ENCODE data around the gene DCANP1. TPM values are rescaled to one million over a fixed set of nuclear protein-coding genes. Genes with fewer than 3 reads are reported as not detected.

The DCANP1 gene
- total and polyA plus RNA-seq, 9 of the 15 experiments (the other 6 are each of a cell fraction or from before 2014, with no cell fraction given): not detected

DNA sequence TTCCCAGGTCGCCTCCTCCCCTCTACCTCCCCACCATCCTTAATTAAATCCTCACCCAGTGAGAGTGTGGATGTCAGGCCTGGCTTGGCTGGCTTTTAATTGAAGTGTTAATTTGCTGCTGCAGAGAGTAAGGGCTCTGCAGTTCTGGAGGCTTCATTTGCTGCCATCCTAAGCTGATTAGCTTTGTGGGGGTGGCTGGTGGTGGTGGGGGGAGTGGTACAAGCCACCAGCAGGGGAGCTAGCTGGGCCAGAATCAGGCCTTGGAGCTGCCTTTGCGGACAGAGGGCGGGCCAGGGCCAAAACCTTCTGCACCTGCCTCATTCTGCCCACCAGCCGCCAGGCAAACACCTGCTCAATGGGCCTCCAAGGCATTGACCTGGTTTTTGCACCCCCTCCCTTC is 31.8 kb upstream of the DCANP1 start (continued):
- TF ChIP-seq, protein P1, sequence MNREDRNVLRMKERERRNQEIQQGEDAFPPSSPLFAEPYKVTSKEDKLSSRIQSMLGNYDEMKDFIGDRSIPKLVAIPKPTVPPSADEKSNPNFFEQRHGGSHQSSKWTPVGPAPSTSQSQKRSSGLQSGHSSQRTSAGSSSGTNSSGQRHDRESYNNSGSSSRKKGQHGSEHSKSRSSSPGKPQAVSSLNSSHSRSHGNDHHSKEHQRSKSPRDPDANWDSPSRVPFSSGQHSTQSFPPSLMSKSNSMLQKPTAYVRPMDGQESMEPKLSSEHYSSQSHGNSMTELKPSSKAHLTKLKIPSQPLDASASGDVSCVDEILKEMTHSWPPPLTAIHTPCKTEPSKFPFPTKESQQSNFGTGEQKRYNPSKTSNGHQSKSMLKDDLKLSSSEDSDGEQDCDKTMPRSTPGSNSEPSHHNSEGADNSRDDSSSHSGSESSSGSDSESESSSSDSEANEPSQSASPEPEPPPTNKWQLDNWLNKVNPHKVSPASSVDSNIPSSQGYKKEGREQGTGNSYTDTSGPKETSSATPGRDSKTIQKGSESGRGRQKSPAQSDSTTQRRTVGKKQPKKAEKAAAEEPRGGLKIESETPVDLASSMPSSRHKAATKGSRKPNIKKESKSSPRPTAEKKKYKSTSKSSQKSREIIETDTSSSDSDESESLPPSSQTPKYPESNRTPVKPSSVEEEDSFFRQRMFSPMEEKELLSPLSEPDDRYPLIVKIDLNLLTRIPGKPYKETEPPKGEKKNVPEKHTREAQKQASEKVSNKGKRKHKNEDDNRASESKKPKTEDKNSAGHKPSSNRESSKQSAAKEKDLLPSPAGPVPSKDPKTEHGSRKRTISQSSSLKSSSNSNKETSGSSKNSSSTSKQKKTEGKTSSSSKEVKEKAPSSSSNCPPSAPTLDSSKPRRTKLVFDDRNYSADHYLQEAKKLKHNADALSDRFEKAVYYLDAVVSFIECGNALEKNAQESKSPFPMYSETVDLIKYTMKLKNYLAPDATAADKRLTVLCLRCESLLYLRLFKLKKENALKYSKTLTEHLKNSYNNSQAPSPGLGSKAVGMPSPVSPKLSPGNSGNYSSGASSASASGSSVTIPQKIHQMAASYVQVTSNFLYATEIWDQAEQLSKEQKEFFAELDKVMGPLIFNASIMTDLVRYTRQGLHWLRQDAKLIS (CRISPR knock-in tag; IDR thresholded peaks at IDR 0.05): no peak
- TF ChIP-seq SMARCE1 (IDR thresholded peaks at IDR 0.05) (no peak), KDM1A (IDR thresholded peaks at IDR 0.05) (no peak), ZNF707 (CRISPR knock-in tag; conservative IDR thresholded peaks at IDR 0.05) (no peak), DNMT1 (IDR thresholded peaks at IDR 0.05) (no peak), ZNF764 (CRISPR knock-in tag; IDR thresholded peaks at IDR 0.05; ENCODE audit: low read depth) (no peak), HMBOX1 (IDR thresholded peaks at IDR 0.05) (no peak), SIRT6 (IDR thresholded peaks at IDR 0.05; ENCODE audit: low read depth, low read length) (no peak), ADNP (tag; IDR thresholded peaks at IDR 0.05) (no peak), NR3C1 (CRISPR knock-in tag; IDR thresholded peaks at IDR 0.05) (no peak)
- TF ChIP-seq, protein P2, sequence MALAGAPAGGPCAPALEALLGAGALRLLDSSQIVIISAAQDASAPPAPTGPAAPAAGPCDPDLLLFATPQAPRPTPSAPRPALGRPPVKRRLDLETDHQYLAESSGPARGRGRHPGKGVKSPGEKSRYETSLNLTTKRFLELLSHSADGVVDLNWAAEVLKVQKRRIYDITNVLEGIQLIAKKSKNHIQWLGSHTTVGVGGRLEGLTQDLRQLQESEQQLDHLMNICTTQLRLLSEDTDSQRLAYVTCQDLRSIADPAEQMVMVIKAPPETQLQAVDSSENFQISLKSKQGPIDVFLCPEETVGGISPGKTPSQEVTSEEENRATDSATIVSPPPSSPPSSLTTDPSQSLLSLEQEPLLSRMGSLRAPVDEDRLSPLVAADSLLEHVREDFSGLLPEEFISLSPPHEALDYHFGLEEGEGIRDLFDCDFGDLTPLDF (CRISPR knock-in tag; IDR thresholded peaks at IDR 0.05): no peak
- TF ChIP-seq, protein P3, sequence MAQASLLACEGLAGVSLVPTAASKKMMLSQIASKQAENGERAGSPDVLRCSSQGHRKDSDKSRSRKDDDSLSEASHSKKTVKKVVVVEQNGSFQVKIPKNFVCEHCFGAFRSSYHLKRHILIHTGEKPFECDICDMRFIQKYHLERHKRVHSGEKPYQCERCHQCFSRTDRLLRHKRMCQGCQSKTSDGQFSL (CRISPR knock-in tag; IDR thresholded peaks at IDR 0.05): peak; percentile 89
- TF ChIP-seq, protein P3 (tag; IDR thresholded peaks at IDR 0.05): no peak
- TF ChIP-seq, protein P4, sequence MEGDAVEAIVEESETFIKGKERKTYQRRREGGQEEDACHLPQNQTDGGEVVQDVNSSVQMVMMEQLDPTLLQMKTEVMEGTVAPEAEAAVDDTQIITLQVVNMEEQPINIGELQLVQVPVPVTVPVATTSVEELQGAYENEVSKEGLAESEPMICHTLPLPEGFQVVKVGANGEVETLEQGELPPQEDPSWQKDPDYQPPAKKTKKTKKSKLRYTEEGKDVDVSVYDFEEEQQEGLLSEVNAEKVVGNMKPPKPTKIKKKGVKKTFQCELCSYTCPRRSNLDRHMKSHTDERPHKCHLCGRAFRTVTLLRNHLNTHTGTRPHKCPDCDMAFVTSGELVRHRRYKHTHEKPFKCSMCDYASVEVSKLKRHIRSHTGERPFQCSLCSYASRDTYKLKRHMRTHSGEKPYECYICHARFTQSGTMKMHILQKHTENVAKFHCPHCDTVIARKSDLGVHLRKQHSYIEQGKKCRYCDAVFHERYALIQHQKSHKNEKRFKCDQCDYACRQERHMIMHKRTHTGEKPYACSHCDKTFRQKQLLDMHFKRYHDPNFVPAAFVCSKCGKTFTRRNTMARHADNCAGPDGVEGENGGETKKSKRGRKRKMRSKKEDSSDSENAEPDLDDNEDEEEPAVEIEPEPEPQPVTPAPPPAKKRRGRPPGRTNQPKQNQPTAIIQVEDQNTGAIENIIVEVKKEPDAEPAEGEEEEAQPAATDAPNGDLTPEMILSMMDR (IDR thresholded peaks at IDR 0.05 in 2 of 3, conservative IDR thresholded peaks at IDR 0.05 in 1 of 3; ENCODE audit: insufficient read depth in 2 of 3, low read depth in 1 of 3, low read length in 3 of 3): peak; percentile 18 to 42 (median 25); a peak in 4 of 6 replicates
